Esophagus muscularis mucosa (tissue), 4 donors: ENCODE results near the gene TNFRSF21. TPM values are rescaled to one million over a fixed set of nuclear protein-coding genes. Genes with fewer than 3 reads are reported as not detected.

Experiments used
- DNase-seq: peaks from one replicate; pipeline ENCODE4 v3.0.0-alpha.2; 2017; ENCODE audit errors: extremely low spot score
- H3K27ac ChIP-seq, 4 donors: fragments of 200-600 bp; sonication (generic); replicated peaks in 1 of 4; 1 replicate in 3 of 4; 2 replicates in 1 of 4; pipeline ENCODE4 v1.5.1; 2016 to 2019; ENCODE audit warnings: mild to moderate bottlenecking in 1 of 4
- H3K27me3 ChIP-seq, 4 donors: fragments of 200-600 bp; sonication (generic); one replicate each; pipeline versions ENCODE4 v1.5.1 to v1.6.0; 2016 to 2019
- H3K36me3 ChIP-seq, 4 donors: fragments of 200-600 bp; sonication (generic); one replicate each; pipeline ENCODE4 v1.5.1; 2016 to 2019
- H3K4me1 ChIP-seq, 4 donors: fragments of 200-600 bp; sonication (generic); one replicate each; pipeline ENCODE4 v1.5.1; 2016 to 2019
- H3K4me3 ChIP-seq, 4 donors: fragments of 200-600 bp; sonication (generic); 1 replicate in 2 of 4; 2 replicates in 2 of 4; pipeline ENCODE4 v1.5.1; 2016 to 2019; ENCODE audit warnings: mild to moderate bottlenecking in 4 of 4, moderate library complexity in 1 of 4
- H3K9me3 ChIP-seq, 4 donors: fragments of 200-600 bp; sonication (generic); 1 replicate in 3 of 4; 2 replicates in 1 of 4; pipeline ENCODE4 v1.5.1; 2016 to 2019
- EP300 ChIP-seq: sonication (generic); formaldehyde crosslinking; IDR thresholded peaks from one replicate; pipeline ENCODE4 v1.6.1; 2017; ENCODE audit warnings: antibody characterized with exemption
- POLR2A ChIP-seq: fragments of 450-650 bp; IDR thresholded peaks from one replicate; pipeline ENCODE4 v1.6.1; 2017; ENCODE audit warnings: antibody characterized with exemption, moderate library complexity, mild to moderate bottlenecking, low read depth
- POLR2AphosphoS5 ChIP-seq, 2 donors: sonication (generic); formaldehyde crosslinking; IDR thresholded peaks; one replicate each; pipeline ENCODE4 v1.6.1; 2017; ENCODE audit warnings: antibody characterized with exemption in 2 of 2
- WGBS: methylation state at CpG from one replicate; pipeline ENCODE4 v1.1.5; 2018; 5-methylcytosine and 5-hydroxymethylcytosine counted together
- intact Hi-C: fragments of 100-400 bp; cut with DNase I; formaldehyde crosslinking; loops from one replicate; pipeline ENCODE4 v1.15.1; 2023
- total RNA-seq, 4 donors: library from RNA; depleted of rRNA; stranded (reverse); fragments of >200 nt; gene quantifications; one replicate each; pipeline versions ENCODE4 v1.1.0 to v1.2.1, GENCODE V29; 2016
- TF ChIP-seq, protein P1 (sequence below), 3 experiments: fragments of 200-600 bp in 2 of 3; fragments of 450-650 bp in 1 of 3; sonication (generic) in 2 of 3; IDR thresholded peaks; one replicate each; pipeline ENCODE4 v1.5.1; 2017 to 2019; ENCODE audit warnings: antibody characterized with exemption in 3 of 3, mild to moderate bottlenecking in 2 of 3, moderate library complexity in 1 of 3

The TNFRSF21 gene
- total RNA-seq, 4 donors from 2014 or later, result 23.7 to 37.0 (median 30.9) TPM

DNA sequence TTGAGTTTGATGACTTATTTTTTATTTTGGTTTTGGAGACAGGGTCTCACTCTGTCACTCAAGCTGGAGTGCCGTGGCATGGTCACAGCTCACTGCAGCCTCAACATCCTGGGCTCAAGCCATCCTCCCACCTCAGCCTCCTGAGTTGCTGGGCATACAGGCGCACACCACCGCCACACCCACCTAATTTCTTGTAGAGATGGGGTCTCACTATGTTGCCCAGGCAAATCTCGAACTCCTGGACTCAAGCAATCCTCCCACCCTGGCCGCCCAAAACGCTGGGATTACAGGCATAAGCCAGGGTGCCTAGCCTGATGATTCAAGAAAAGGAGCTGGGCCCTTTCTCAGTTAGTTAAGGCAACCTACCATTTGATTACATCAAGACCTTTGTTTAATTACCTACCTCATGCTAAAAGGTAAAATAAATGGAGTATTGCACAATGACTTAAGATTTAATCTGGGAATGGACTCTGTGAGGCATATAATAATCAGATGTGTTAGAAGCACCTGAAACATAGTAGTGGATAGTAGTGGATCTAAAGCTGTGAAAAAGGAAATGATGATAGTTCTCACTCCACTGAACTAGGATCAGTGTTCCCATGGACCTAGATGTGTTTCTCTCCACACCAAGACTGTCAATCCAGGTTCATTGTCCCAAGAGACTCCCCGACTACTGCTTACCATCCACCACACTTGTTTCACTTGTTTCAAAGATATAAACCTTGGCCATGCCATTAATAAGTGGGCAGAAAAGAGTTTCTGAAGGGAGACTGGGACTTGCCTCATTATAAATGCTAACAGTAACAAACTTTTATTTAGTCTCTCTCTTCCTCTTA is 2.1 kb downstream of the TNFRSF21 start:
- Histone ChIP-seq H3K27ac (peak overlapping the region in 2 of 4 donors; percentile 86 to 90), H3K4me1 (peaks cover 0 to 64% (median 57%) of the 10 kb centered on the region in 4 donors), H3K9me3 (no peaks in the 10 kb centered on the region), H3K27me3 (no peaks in the 10 kb centered on the region), H3K36me3 (no peaks in the 10 kb centered on the region), H3K4me3 (peak overlapping the region; percentile 72 to 86 (median 78))
- peak; percentile 60 for DNase-seq
- TF ChIP-seq POLR2AphosphoS5 (IDR thresholded peaks at IDR 0.05) (no peak), EP300 (no peak), POLR2A (no peak)
- TF ChIP-seq, protein P1, sequence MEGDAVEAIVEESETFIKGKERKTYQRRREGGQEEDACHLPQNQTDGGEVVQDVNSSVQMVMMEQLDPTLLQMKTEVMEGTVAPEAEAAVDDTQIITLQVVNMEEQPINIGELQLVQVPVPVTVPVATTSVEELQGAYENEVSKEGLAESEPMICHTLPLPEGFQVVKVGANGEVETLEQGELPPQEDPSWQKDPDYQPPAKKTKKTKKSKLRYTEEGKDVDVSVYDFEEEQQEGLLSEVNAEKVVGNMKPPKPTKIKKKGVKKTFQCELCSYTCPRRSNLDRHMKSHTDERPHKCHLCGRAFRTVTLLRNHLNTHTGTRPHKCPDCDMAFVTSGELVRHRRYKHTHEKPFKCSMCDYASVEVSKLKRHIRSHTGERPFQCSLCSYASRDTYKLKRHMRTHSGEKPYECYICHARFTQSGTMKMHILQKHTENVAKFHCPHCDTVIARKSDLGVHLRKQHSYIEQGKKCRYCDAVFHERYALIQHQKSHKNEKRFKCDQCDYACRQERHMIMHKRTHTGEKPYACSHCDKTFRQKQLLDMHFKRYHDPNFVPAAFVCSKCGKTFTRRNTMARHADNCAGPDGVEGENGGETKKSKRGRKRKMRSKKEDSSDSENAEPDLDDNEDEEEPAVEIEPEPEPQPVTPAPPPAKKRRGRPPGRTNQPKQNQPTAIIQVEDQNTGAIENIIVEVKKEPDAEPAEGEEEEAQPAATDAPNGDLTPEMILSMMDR (IDR thresholded peaks at IDR 0.05), result no peak
- intact Hi-C loops, result loop anchor here (5.0 kb wide), 2 partner anchors 60 to 160 kb away; no protein-coding TSS in a partner anchor
- 83% methylated on average over 6 of the region's 7 CpGs for WGBS

DNA sequence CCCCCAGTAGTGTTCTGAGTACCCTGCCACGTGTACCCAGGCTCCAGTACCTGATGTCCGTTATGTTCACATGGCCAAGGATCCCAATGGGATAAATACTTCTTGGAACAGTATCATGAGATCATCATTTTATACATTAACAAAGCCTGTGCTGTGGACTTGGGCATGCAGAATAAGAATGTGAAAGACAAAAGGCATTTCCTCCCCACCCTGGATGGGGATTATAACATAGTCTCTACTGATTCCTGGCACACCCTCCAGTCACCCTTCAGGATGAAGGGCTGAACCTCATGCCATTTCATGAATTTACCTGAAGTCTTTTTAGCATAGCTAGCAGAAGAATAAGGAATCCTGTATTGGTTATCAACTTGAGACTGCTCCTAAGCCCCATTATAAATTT is 2.8 kb downstream of the TNFRSF21 start:
- no peaks in the 10 kb centered on the region for H3K36me3 ChIP-seq
- no peaks in the 10 kb centered on the region for H3K27me3 ChIP-seq
- WGBS, result 52% methylated on average over 2 of the region's 2 CpGs
- no peak overlapping the region for H3K27ac ChIP-seq
- peak overlapping the region in 2 of 4 donors; percentile 72 to 73 for H3K4me3 ChIP-seq
- TF ChIP-seq, protein P1 (IDR thresholded peaks at IDR 0.05), result no peak
- TF ChIP-seq EP300 (no peak), POLR2AphosphoS5 (IDR thresholded peaks at IDR 0.05) (no peak), POLR2A (no peak)
- peaks cover 0 to 64% (median 57%) of the 10 kb centered on the region in 4 donors for H3K4me1 ChIP-seq
- H3K9me3 ChIP-seq, result no peaks in the 10 kb centered on the region
- DNase-seq, result peak; percentile 45
- intact Hi-C loops, result loop anchor here (5.0 kb wide), 2 partner anchors 60 to 160 kb away; no protein-coding TSS in a partner anchor

DNA sequence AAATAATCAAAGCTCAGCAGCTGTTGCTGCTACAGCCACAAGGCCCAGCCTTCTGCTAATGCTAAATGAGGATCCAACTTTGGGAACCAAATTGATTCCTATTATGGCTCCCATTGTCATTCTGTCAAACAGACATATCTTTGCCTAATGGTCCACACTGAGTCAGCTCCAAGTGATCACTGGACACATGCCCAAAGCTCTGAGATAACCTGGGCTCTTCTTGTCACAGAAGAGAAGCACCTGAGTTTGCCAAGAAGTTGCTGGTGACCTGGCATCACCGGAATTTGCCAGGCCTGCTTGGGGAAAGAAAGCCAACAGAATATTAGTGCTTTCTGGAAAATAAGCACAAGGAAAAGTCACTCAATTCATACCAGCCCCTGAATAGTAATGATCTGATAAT is 5.8 kb downstream of the TNFRSF21 start:
- no peak overlapping the region for H3K27ac ChIP-seq
- H3K36me3 ChIP-seq, result no peaks in the 10 kb centered on the region
- DNase-seq, result peak; percentile 53
- no peaks in the 10 kb centered on the region for H3K27me3 ChIP-seq
- peaks cover 0 to 60% (median 54%) of the 10 kb centered on the region in 4 donors for H3K4me1 ChIP-seq
- 95% methylated on average over 1 of the region's 1 CpG for WGBS
- TF ChIP-seq POLR2AphosphoS5 (IDR thresholded peaks at IDR 0.05) (no peak), EP300 (no peak), POLR2A (no peak)
- TF ChIP-seq, protein P1 (IDR thresholded peaks at IDR 0.05), result no peak
- intact Hi-C loops, result no loop called here
- H3K9me3 ChIP-seq, result no peaks in the 10 kb centered on the region
- H3K4me3 ChIP-seq, result no peak overlapping the region

DNA sequence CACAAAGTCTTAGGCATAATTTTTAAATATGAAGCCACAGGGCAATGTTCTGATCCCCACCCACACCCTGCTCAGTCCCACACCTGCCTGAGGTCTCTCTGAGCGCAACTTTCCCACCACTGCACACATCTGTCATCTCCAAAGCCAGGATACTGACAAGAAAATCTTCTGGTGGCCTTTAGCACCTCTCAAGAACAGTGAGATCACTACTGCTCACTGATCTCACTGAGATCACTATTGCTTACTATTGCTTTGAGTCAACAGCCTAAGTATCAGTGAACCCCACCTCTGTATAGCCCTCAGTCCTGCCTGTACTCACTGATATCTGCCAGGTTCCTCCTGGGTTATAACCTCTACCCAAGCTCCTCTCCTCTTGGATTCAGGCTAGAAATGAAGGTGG is 6.4 kb downstream of the TNFRSF21 start:
- no peak for DNase-seq
- Histone ChIP-seq H3K27me3 (no peaks in the 10 kb centered on the region), H3K9me3 (no peaks in the 10 kb centered on the region), H3K36me3 (no peaks in the 10 kb centered on the region), H3K27ac (no peak overlapping the region), H3K4me1 (peaks cover 0 to 55% (median 49%) of the 10 kb centered on the region in 4 donors), H3K4me3 (no peak overlapping the region)
- TF ChIP-seq, protein P1 (IDR thresholded peaks at IDR 0.05), result no peak
- TF ChIP-seq EP300 (no peak), POLR2AphosphoS5 (IDR thresholded peaks at IDR 0.05) (no peak)
- 100% methylated on average over 1 of the region's 1 CpG for WGBS
- intact Hi-C loops, result no loop called here
